Esophagus mucosa (tissue), 1 donor: Measurements from ENCODE around the gene RNPEP. TPM values are rescaled to one million over a fixed set of nuclear protein-coding genes. Genes with fewer than 3 reads are reported as not detected.
"Not testable (repeated sequence)": the region's sequence is repeated elsewhere in the genome, so short reads cannot be mapped to it uniquely, and the experiment has no call there.

ENCODE experiments used
- ATAC-seq: fragments of 200-7000 bp; cut with Tn5 transposase; one replicate; pipeline ENCODE4 v1.9.1; 2020
- total RNA-seq: library from RNA; stranded (reverse); gene quantifications from one replicate; pipeline ENCODE4 v1.2.4, GENCODE V29; 2023
- donor health status: DM: yes; HTN: yes; CAD: no.

RNPEP gene
- total RNA-seq, 1 donor from 2014 or later, result 89.6 TPM

- not testable (repeated sequence) for ATAC-seq
Observed at GRCh38 chr1:201962382-201962781, 20.1 kb upstream of the RNPEP start.

DNA sequence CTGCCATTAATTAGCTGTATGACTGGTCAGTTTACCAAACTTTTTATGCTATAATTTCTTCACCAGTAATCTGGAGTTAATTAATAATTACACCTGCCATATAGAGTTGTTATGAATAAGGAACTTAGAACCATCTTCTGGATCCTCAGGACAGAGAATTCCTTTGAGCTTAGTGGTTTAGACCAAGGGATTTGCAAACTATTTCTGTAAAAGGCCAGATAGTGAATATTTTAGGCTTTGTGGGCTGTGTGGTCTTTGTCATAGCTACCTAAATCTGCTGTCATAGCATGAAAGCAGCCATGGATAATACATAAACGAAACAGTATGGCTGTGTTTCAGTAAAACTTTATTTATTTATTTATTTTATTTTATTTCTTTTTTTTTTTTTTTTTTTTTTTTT is 18.2 kb upstream of the RNPEP start:
- no peak for ATAC-seq

- no peak for ATAC-seq
Observed at GRCh38 chr1:201966171-201966570, 16.3 kb upstream of the RNPEP start.

- ATAC-seq, result no peak
Observed at GRCh38 chr1:201968202-201968925, 14.1 kb upstream of the RNPEP start.

DNA sequence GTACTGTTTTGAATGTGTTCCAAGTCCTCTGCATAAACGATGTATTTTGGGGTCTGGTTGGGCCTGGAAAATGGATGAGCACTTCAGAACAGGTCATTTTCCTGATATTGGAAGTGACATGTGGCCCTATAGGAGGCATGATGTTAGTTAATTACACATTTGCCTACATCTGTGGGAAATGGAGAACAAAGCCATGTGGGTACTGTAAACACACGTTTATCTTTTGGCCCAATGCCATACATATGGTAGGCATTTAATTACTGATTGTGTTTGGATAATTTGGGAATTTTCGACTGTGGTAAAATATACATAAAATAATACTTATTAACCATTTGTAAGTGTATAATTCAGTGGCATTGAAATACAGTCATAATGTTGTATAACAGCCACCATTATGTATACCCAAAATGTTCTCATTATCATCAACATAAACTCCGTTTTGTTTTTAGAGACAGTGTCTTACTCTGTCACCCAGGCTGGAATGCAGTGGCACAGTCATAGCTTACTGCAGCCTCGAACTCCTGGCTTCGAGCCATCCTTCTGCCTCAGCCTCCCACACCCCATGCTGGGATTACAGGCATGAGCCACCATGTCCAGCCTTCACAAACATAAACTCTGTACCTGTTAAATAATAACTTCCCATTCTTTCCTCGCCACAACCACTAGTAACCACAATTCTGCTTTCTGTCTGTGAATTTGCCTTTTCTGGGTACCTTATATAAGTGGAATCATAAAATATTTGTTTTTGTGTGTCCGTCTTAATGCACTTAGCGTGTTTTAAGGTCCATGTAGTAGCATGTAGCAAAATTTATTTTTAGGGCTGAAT is 11.9 kb upstream of the RNPEP start:
- no peak for ATAC-seq

DNA sequence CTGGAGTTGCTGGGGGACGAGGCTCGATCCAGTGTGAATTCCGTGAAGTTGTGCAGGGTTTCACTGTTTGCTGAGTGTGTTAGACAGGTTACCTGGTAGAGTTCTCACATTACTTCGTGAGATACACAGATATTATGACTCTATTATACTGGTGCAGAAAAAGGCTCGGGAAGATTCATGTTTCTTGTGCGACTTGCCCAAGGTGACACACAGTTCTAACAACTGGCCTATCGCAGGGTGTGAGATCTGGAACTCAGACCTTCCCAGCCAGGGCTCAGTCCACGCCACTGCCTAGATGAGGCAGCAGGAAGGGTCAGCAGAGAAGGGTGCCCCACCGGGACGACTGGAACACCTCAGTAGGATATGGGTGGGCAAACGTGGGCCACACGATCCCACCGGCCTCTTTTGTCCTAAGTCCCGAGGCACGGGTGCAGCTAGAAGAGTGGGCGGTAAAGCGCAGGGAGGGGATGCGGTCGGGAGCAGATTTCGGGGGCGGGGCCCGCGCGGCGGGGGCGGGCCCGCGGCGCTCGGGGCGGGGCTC is 296 bp upstream of the RNPEP start:
- ATAC-seq, result peak; percentile 24

DNA sequence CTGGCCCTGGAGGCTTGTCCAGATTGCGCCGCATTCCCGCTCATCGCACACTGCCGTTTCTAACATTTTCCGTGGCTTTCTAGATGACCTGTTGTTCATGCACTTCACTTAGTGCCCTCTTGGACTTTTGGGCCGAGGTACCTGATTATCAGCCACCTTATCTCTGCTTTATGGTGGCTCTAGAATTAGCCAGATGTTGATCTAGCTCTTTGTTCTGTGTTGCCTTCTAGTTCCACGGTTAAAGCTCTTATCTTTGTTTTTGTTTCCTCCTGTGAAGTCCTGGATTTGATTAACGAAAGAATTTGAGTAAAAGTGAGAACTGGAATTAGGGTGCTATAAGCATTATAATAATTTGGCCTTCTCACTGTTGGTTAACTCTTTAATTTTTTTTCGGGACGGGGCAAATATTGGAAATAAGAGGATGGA is 945 bp downstream of the RNPEP start:
- no peak for ATAC-seq

DNA sequence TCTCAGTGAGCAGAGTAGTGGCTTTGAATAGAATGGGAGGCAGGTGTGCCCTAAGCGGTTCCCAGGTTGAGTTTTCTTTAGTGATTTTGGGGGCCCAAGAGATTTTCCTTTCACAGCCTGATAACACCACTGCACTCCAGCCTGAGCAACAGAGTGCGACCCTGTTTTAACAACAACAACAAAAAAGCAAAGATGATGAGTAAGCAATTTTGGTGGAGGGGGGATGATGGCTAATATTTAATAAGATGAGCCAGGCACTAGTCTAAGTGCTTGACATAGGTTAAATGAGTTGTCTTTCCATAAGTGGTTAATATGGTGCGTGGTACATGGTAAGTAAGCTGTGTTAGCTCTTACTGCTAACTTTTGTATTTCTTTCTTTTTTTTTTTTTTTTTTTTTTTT is 2.0 kb downstream of the RNPEP start:
- no peak for ATAC-seq

DNA sequence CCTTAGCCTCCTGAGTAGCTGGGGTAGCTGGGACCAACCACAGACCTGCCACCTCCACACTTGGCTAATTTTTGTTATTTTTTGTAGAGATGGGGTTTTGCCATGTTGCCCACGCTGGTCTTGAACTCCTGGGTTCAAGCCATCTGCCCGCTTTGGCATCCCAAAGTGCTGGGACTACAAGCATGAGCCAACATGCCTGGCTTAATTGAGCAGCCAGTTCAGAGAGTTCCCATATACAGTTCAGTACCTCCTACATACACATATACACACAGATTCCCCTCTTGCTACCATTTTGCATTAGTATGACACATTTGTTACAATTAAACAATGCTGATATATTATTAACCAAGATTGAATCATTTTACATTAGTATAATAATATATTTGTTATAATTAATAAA is 2.9 kb downstream of the RNPEP start:
- no peak for ATAC-seq

DNA sequence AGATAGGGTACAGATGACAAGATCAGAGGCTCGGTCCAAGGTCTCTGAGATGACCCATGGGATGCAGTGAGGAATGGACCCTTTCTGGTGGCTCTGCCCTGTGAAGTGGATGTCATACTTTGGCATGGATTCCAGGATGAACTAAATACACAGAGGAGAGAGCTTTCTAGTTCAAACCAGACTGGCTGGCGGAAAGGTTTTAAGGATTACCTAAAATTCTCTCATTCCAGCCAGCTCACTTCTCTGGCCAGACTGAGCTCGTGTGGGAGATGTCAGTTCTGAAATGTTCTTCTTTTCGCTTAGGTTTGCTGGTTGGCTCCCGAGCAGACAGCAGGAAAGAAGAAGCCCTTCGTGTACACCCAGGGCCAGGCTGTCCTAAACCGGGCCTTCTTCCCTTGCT is 6.2 kb downstream of the RNPEP start:
- peak; percentile 19 for ATAC-seq

DNA sequence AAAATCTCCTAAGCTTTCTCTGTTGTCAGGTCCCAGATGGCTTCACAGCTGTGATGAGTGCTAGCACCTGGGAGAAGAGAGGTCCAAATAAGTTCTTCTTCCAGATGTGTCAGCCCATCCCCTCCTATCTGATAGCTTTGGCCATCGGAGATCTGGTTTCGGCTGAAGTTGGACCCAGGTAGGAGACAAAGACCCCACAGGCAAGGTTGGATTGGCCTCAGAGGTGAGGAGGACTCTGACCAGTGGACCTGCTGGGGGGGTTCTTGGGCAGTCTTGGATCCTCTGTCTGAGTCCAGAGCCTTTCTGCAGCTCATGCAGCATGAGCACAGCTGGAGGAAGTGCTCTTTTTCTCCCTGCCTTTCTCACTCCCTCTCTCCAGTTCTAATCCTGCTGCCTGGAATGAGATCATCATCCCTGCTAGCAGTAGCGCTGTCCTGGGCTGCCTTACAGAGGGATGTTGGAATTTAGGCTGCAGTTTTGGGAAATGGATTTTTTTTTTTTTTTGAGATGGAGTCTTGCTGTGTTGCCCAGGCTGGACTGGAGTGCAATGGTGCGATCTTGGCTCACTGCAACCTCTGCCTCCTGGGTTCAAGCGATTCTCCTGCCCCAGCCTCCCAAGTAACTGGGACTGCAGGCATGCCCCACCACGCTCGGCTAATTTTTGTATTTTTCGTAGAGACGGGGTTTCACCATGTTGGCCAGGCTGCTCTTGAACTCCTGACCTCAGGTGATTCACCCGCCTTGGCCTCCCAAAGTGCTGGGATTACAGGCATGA is 7.1 kb downstream of the RNPEP start:
- peak; percentile 7 for ATAC-seq

GRCh38 chr1:201990427-201990826 is 8.0 kb downstream of the RNPEP start:
- ATAC-seq, result no peak

- ATAC-seq, result peak; percentile 75
Observed at GRCh38 chr1:201999625-202000238, 17.3 kb downstream of the RNPEP start.

DNA sequence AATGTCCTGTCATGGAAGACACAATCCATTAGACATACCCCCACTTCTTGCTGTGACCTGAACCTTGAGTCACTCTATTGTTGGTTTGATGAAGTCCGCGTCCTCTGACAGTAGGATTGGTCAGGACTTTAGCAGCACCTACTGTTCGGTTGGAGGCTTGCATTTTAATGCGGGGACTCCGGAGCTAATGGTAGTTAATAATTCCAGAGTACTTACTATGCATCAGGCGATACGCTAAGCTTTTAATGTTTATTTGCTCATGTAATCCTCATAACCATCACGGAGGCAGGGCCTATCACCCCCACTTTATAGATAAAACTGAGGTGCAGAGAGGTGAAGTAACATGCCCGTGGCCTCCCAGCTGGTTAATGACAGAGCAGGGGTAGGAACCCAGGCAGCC is 20.1 kb downstream of the RNPEP start:
- ATAC-seq, result no peak

- ATAC-seq, result no peak
Observed at GRCh38 chr1:202004711-202005110, 22.3 kb downstream of the RNPEP start.

DNA sequence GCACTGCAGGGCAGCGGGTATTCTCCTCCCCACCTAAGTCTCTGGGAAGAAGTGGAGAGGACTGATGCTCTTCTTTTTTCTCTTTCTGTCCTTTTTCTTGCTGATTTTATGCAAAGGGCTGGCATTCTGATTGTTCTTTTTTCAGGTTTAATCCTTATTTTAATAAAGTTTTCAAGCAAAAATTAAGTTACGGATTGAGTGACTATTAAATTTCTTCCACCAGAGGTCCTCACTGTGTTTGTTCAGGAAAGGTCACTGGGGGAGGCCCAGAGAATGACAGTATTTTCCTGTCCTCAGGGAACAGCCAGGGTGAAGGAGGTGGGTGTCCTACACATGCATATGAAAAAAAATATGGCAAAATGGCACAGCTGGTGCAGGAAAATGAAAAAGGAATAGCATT is 23.5 kb downstream of the RNPEP start:
- no peak for ATAC-seq

DNA sequence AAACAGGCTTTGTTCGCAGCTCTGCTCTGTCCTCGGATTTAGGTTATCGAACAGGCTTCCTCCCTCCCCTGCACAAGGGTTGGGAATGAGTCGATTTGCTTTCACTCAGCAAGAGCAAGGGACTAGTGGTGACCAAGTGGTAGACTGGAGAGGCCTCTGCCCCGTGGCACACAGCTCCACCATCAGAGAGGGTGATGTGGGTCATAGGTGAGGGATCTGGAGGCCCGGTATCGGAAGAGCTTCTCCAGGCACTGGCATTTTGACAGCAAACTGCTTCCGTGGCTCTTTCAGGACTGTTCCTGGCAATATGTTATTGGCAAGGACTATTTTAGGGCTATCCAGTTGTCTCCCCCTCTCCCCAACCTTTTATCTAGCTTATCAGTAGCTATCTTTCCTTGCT is 24.9 kb downstream of the RNPEP start:
- no peak for ATAC-seq

GRCh38 chr1:202007805-202008489 is 25.5 kb downstream of the RNPEP start:
- ATAC-seq, result peak; percentile 53

GRCh38 chr1:202009326-202010179 is 27.1 kb downstream of the RNPEP start:
- peak; percentile 54 for ATAC-seq

DNA sequence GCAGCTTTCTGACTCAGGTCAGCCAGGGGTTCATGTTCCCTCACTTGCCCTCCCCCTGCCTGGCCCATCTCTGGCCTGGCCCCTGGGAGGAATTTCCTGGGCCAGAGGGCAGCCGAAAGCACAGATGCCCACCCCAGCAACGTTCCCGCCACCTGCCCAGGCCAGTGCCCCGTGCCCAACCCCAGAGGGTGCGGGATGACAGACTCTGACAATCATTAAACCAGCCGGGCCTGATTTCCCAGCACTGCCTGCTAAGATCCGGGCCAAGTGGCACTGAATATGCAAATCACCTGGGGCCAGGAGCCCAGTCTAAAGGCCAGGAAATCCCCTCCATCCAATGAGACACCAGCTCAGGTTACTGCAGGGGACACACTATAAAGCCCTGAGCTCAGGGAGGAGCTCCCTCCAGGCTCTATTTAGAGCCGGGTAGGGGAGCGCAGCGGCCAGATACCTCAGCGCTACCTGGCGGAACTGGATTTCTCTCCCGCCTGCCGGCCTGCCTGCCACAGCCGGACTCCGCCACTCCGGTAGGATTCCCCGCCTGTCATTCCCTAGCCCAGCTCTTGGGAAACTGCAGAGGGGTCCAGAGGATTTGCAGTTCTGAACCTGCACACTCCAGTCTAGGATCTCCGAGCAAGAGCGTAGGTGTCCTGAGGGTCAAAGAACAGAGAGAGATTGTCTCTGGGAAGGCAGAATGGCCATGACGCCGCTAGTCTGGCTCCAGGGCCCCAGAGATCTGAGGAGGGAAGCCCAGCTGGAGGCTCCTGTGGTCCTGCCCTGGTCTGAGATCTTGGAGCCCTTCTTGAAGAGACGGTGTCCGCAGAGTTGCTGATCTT is 27.9 kb downstream of the RNPEP start, which contains the start of gene ELF3:
TSS of gene ELF3 (plus strand) at position 408 of the 836 bp plus-strand sequence. CDS start 550 bp downstream, outside the sequence.
- peak; percentile 79 for ATAC-seq
